SK-N-SH (cell line): ENCODE results near the gene RPS19.

Experiments
- CTCF ChIP-seq: fragments of 200-600 bp; sonication (generic); IDR thresholded peaks from 2 replicates; pipeline ENCODE4 v1.6.1; 2017; ENCODE audit warnings: antibody characterized with exemption, mild to moderate bottlenecking, moderate library complexity
- EZH2phosphoT487 ChIP-seq: fragments of 200-600 bp; sonication (generic); IDR thresholded peaks from 2 replicates; pipeline ENCODE4 v1.6.1; 2017; ENCODE audit warnings: low read depth, mixed run types, mild to moderate bottlenecking, antibody characterized with exemption, moderate library complexity, borderline replicate concordance
- NRF1 ChIP-seq: IDR thresholded peaks from 2 replicates; pipeline ENCODE4 v1.6.1; 2012; ENCODE audit warnings: low read depth, mild to moderate bottlenecking, low read length

DNA sequence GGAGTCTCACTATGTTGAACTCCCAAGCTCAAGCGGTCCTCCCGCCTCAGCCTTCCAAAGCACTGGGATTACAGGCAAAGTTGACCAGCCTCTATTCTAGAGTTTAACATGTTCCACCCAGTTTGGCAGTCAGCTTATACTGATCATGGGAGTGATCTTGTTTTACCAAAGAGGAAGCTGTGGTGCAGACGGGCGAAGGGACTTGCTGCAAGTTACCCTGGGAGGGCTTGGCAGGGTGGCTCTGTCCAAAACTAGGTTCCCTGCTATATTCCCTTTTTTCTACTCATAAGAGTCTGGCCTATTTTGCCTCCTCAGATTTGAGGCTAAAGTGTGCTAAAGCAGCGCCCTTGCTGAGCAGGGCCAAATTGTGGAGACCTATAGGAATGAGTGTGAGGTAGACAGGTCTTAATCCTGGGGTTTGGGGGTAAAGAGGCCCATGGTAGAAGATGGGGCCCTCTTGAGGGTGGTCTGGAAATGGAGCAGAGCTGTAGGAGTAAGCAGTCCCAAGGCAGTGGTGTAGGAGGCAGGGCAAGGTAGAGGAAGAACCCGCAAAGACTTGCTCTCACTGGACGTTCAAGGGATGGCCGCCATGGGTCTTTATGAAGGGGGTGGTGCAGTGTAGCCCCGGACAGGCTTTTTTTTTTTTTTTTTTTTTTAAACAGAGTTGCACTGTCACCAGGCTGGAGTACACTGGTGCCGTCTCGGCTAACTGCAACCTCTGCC lies 3.3 kb downstream of the RPS19 start:
- no peak for TF ChIP-seq CTCF
- TF ChIP-seq NRF1, result no peak
- no peak for TF ChIP-seq EZH2phosphoT487
